Measurements from ENCODE around the gene GPX4. TPM values are rescaled to one million over a fixed set of nuclear protein-coding genes. Genes with fewer than 3 reads are reported as not detected.

The GPX4 gene
- total and polyA plus RNA-seq, 9 of the 15 experiments (the other 6 are each of a cell fraction or from before 2014, with no cell fraction given), result 61.4 to 661 (median 349) TPM

GRCh38 chr19:1085053-1085658 is 18.6 kb upstream of the GPX4 start (continued):
- TF ChIP-seq ZHX1 (conservative IDR thresholded peaks at IDR 0.05; ENCODE audit: low read length), result no peak
- peak; percentile 95 for TF ChIP-seq THRB (CRISPR knock-in tag; conservative IDR thresholded peaks at IDR 0.05)
- TF ChIP-seq ZBTB26 (CRISPR knock-in tag; IDR thresholded peaks at IDR 0.05), result peak; percentile 81; the same call in 1 of the 2 replicates
- peak; percentile 92 for TF ChIP-seq POLR2B (IDR thresholded peaks at IDR 0.05; ENCODE audit: low read depth, partially characterized antibody)
- TF ChIP-seq BRD4 (IDR thresholded peaks at IDR 0.05), result no peak
- TF ChIP-seq ZFP36 (IDR thresholded peaks at IDR 0.05; ENCODE audit: low read depth, low read length, partially characterized antibody), result no peak
- 0 out of 2 replicates have a peak, but pooled peaks have one; percentile 22 for TF ChIP-seq PHB2 (IDR thresholded peaks at IDR 0.05; ENCODE audit: low read depth)
- no peak for TF ChIP-seq ZNF511 (CRISPR knock-in tag; IDR thresholded peaks at IDR 0.05)
- TF ChIP-seq ARID4B (CRISPR knock-in tag; IDR thresholded peaks at IDR 0.05), result no peak
- TF ChIP-seq THRAP3 (IDR thresholded peaks at IDR 0.05; ENCODE audit: borderline replicate concordance), result peak; percentile 27; the same call in 1 of the 2 replicates
- TF ChIP-seq CBX8 (IDR thresholded peaks at IDR 0.05; ENCODE audit: borderline replicate concordance, extremely low read depth, low read depth, low read length, poor library complexity, severe bottlenecking), result no peak
- no peak for TF ChIP-seq POLR2AphosphoS2 (IDR thresholded peaks at IDR 0.05; ENCODE audit: low read length)
- TF ChIP-seq KLF16 (IDR thresholded peaks at IDR 0.05), result no peak
- no peak for TF ChIP-seq FOSL1 (tag; conservative IDR thresholded peaks at IDR 0.05)
- TF ChIP-seq ZNF766 (CRISPR knock-in tag; conservative IDR thresholded peaks at IDR 0.05), result no peak
- TF ChIP-seq NFYB (IDR thresholded peaks at IDR 0.05; ENCODE audit: extremely low read depth, insufficient read length), result no peak
- TF ChIP-seq FOXK1 (CRISPR knock-in tag; IDR thresholded peaks at IDR 0.05; ENCODE audit: borderline replicate concordance), result no peak
